ENCODE measurements around the gene UBR3. TPM values are rescaled to one million over a fixed set of nuclear protein-coding genes. Genes with fewer than 3 reads are reported as not detected.

Gene UBR3
- total RNA-seq, 1 experiment from 2014 or later: 21.9 TPM

DNA sequence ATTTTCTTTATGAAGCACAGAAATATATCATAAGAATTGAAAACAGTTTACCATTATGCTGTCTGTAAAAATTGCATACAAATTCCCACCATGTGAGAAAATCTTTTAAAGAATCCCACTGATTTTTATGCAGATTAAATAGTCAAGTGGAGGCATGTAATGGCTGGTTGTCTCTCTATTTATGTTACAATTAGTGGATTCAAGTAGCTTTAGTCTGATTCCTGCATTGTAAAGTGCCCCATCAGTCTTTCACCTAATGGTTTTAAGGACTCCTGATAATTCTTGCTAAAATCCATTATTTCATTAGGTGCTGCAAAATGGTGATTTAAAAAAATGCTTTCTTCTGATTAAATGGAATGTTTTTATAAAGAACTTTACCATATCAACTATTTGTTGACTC, 202.3 kb downstream of the UBR3 start:
- Mint-ChIP-seq H3K36me3 (ENCODE audit: insufficient read depth in 1 of 3, low read depth in 3 of 3) (peaks cover 17 to 23% (median 20%) of the 10 kb centered on the region in 3 experiments), H3K9me3 (peaks cover 16 to 18% of the 10 kb centered on the region in 2 experiments), H3K27me3 (ENCODE audit: low read depth) (no peaks in the 10 kb centered on the region), H3K27ac (peak overlapping the region in 1 of 3 experiments; percentile 52; a peak in 1 of 7 replicates), H3K4me3 (no peak overlapping the region), H3K4me1 (peaks cover 24 to 26% of the 10 kb centered on the region in 2 experiments)
- H2BK5ac ChIP-seq (ENCODE audit: insufficient read length, low read length): no peak overlapping the region
- H3K14ac ChIP-seq (ENCODE audit: insufficient read depth, low read length): no peak overlapping the region
- H4K20me1 ChIP-seq (ENCODE audit: control insufficient read depth, insufficient read depth, insufficient read length): no peaks in the 10 kb centered on the region
- H4K5ac ChIP-seq (ENCODE audit: insufficient read length, low read depth, low read length): no peak overlapping the region
- no peak overlapping the region for H2BK20ac ChIP-seq (ENCODE audit: low read depth, low read length, poor library complexity, severe bottlenecking)
- no peaks in the 10 kb centered on the region for H3K23me2 ChIP-seq (ENCODE audit: insufficient read length, low read depth, low read length, poor library complexity, severe bottlenecking)
- H2BK120ac ChIP-seq (ENCODE audit: low read depth, low read length, poor library complexity, severe bottlenecking): no peak overlapping the region
- H2AFZ ChIP-seq (ENCODE audit: low read length): no peak overlapping the region
- no peak overlapping the region for H3K23ac ChIP-seq (ENCODE audit: insufficient read length, low read depth, low read length)
- H2AK5ac ChIP-seq (ENCODE audit: insufficient read length, low read length): no peak overlapping the region
- H2BK12ac ChIP-seq (ENCODE audit: insufficient read length, low read depth, low read length): no peak overlapping the region
- H3K9me3 ChIP-seq (ENCODE audit: control insufficient read depth, low read depth, low read length): no peaks in the 10 kb centered on the region
- no peaks in the 10 kb centered on the region for H3K79me2 ChIP-seq (ENCODE audit: insufficient read depth, low read length)
- no peak overlapping the region for H3K4me2 ChIP-seq (ENCODE audit: insufficient read depth, insufficient read length, low read length)
- H2BK15ac ChIP-seq (ENCODE audit: low read depth, low read length): no peak overlapping the region
- DNase-seq: no peak
- no peak overlapping the region for H3K27ac ChIP-seq (ENCODE audit: insufficient read length, low read depth, low read length)
- H3T11ph ChIP-seq (ENCODE audit: low read length): no peak overlapping the region
- no peaks in the 10 kb centered on the region for H3K27me3 ChIP-seq (ENCODE audit: insufficient read depth, low read length)
- H3K4me1 ChIP-seq (ENCODE audit: insufficient read depth, low read length): peaks cover 2% of the 10 kb centered on the region; the same call in 1 of the 2 replicates
- TF ChIP-seq, protein P1, sequence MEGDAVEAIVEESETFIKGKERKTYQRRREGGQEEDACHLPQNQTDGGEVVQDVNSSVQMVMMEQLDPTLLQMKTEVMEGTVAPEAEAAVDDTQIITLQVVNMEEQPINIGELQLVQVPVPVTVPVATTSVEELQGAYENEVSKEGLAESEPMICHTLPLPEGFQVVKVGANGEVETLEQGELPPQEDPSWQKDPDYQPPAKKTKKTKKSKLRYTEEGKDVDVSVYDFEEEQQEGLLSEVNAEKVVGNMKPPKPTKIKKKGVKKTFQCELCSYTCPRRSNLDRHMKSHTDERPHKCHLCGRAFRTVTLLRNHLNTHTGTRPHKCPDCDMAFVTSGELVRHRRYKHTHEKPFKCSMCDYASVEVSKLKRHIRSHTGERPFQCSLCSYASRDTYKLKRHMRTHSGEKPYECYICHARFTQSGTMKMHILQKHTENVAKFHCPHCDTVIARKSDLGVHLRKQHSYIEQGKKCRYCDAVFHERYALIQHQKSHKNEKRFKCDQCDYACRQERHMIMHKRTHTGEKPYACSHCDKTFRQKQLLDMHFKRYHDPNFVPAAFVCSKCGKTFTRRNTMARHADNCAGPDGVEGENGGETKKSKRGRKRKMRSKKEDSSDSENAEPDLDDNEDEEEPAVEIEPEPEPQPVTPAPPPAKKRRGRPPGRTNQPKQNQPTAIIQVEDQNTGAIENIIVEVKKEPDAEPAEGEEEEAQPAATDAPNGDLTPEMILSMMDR (conservative IDR thresholded peaks at IDR 0.05): no peak
- no peak overlapping the region for H4K8ac ChIP-seq (replicated peaks; ENCODE audit: insufficient read length, low read depth, low read length)
- no peaks in the 10 kb centered on the region for H3K79me1 ChIP-seq (ENCODE audit: insufficient read depth, low read depth, low read length, poor library complexity, severe bottlenecking)
- no peak overlapping the region for H3K18ac ChIP-seq (ENCODE audit: insufficient read length, low read depth, low read length)
- H3K56ac ChIP-seq (ENCODE audit: insufficient read length, low read depth, low read length): no peak overlapping the region
- no peak overlapping the region for H4K91ac ChIP-seq (ENCODE audit: insufficient read length, low read depth, low read length)
- no peak overlapping the region for H3K9ac ChIP-seq (ENCODE audit: extremely low read depth, insufficient read length, low read length)
- no peak overlapping the region for H3K4ac ChIP-seq (ENCODE audit: low read depth, low read length)

Data from H9 (cell line).